Activated CD8-positive, alpha-beta memory T cell treated with anti-CD3 and anti-CD28 coated beads, Interleukin-2, amount 50 U/mL, for 24 hours (primary cell): Measurements from ENCODE around the gene GPR132.

Source experiments
- DNase-seq: peaks from one replicate; pipeline ENCODE4 v3.0.0-alpha.2; 2020; ENCODE audit errors: extremely low read depth

Gene GPR132

DNA sequence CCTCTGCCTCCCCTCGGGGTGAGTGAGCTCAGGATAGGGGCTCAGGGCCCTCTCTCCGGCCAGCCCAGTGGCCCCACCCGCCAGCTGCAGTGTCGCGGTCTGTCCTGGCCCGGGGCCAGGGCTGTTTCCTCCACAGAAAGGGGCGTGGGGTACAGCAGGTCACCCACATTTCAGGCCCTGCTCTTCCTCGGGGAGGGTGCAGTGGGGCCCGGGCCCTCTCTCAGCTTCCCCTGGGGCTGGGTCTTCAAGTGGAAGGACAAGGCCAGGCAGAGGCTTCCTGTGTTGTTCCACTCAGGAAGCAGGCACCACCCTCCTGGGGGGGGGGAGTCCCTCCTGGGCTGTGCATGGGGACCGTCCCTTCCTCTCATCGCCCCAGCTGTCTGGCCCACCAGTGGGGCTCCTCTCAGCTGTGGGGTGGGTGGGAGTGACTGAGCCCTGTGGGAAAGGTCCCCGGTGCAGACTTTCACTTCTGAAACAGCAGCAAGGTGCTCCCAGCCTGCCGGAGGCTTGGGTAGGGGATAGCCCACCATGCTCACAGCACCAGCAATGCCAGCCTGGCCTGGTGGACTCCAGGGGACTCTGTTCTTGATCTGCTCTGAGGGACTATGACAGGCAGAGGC, 3.7 kb downstream of the GPR132 start:
- no peak for DNase-seq

DNA sequence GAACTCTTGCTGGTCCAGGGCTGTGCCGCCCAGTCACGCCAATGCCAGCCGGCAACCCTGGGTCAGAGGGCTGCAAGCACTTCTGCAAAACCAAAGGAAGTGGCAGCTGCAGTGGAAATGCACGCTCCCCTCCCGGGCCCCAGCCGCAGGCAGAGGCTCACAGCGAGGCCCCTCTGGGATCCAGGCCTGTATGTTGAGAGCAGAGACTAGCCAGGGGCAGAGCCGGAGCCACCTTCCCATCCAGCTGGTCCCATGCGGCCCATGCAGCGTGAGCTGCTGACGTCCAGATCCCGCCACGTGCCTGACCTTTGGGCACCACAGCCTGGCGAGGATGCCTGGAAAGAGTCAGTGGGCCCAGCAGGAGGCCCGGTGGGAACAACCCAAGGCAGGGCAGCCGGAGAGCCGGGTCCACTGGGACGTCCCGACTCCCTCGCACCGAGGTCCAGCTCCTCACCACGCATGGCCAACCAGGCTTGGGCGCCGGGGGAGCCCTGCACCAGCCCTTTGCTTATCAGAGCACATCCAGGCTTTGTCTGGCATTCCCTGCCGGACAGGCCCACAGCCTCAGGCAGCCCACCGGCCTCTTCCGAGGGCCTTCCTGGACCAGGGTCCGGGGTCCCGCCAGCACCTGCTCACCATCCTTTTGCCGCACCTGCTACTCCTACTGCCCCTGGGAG, 4.3 kb downstream of the GPR132 start:
- DNase-seq: no peak

DNA sequence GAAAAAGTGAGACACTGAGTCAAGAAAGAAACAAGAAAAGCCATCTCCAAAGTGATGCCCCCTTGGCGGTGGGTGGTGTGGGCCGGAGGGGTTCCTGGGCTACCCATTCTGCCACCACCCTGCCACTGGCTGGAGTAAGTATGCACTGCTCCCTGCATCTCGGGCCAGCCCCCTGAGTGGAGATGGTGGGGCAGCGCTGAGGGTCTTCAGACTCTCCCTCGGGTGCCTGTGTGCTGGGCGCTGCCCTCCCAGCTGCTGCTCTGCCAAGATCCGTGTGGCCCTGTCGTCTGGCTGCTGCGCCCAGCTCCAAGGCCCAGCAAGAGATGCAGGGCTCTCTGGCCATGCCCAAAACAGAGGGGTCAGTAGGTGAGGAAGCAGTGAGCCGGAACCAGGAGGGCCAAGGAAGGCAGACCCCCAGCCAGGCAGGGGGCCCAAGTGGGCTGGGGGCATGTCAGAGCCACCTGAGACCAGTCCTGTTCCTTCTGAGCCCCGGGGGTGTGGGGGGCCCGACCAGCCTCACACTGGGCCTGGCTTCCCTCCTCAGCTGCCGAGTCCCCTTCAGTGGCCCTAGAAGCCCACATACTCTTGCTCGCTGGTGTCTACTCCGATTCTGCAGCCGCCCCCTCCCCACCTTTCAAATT, 5.2 kb downstream of the GPR132 start:
- DNase-seq: no peak

DNA sequence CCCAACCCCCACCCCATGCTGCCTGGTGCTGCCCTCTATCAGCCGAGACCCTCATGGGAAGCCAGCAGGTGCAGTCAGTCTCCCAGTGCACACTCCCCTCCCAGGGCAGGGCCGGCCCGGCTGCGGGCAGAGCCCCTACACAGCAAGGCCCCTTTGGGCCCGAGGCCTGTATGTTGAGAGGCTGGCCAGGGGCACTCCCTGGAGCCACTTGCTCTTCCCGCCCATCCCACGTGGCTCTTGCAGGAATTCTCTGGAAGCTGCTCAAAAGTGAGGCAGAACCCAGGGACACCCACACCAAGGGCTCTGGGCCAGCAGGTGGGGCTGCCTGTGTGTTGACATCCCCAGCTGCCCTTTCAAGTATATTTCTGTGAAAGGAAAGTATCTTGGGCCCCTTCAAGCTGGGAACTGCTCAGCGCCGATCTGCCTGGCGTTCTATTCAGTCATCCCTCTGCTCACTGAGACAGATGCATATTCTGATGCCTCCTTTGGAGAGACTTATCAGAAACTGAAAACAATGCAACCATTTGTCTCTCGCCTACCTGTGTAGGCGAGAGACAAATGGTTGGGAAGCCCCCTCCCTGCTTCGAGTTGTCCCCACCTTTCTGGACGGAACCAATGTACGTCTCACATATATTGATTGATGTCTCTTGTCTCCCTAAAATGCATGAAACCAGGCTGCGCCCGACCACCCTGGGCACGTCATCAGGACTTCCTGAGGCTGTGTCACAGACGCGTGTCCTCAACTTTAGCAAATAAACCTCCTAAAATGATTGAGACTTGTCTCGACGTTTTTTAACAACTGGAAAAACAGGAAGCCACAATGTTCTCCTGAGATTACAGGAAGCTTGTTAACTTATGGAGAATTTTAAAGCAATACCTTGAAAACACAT, 6.0 kb downstream of the GPR132 start:
- no peak for DNase-seq

DNA sequence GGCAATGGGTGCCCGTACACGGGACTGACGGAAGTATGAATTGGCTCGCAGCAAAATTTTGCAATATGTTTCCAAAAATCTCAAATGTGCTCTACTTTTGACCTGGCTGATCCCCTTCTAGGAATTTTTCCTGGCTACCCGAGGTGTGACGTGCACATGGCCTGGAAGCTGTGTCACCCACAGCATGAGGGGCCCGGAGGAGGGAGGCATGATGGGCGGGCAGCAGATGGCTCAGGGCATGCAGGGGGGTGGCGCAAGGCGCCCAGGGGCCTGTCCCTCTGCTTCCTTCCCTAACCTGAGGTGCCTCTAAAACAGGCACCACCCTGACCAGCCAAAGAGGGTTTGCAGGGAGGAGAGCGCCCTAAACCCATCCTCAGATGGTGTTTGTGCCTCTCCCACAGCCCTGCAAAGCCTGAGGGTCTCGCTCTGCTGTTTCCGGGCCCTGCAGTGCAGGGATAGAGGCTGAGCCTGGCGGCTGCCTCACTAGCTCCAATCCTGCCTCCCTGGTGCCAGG, 6.7 kb downstream of the GPR132 start:
- DNase-seq: no peak

DNA sequence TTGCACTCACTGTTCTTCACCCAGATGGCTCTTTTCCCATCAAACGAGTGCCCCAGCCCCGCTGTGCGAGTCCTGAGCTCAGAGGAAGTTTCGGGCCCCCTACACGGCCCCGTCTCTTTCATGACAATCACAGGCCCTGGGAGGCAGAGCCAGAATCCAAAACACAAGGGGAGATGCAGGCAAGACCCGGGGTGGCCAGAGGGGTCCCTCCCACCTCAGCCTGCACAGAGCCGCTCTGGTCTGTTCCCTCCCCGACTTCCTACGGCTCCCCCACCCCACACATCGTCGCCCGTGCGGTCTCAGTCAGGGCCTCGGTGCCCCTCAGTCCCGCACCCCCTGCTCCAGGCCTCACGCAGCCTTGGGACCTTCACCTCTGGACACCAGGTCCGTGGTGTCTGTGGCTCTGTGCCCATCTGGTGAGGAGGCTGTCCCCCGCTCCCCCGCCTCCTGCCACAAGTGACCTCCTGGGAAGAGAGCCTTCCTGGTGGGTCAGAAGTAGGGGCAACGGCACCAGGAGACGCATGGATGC, 8.9 kb downstream of the GPR132 start:
- DNase-seq: no peak

DNA sequence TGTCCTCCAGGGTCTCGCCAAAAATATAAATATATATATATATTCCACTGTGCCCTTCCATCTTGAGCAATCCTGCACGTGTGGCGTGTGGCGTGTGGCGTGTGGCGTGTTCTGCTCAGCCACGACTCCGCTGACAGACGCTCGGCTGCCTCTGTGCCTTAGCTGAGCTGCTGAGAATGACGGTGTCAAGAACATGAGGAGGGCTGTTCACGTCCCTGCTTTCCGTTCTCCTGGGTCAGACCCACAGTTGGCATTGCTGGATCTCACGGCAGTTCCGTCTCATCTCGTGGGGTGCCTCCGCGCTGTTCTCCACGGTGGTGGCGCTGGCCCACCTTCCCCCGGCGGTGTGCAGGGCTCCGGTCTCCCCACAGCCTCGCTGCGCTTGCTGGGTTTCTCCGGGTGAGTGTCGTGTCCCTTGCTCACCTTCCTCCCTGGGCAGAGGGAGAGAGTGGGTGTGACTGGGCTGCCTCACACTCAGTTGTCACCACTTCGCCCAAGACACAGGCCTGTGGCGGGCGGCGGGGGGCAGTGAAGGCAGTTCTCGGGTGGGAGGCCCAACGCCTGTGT, 9.4 kb downstream of the GPR132 start:
- no peak for DNase-seq

DNA sequence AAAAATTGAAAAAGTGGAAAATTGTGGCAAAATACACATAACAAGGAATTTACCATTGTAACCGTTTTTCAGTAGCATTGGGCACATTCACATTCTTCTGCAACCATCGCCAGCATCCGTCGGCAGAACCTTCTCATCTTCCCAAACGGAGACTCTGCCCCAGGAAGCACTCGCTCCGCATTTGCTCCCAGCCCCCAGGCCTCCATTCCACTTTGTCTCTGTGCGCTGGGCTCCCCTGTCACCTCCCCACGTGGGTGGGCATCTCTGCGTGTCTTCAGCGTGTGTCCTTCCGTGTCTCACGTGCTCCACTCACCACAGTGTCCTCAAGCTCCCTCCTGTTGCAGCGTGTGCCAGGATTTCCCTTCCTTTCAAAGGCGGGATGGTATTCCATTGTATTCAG, 9.9 kb downstream of the GPR132 start:
- no peak for DNase-seq

DNA sequence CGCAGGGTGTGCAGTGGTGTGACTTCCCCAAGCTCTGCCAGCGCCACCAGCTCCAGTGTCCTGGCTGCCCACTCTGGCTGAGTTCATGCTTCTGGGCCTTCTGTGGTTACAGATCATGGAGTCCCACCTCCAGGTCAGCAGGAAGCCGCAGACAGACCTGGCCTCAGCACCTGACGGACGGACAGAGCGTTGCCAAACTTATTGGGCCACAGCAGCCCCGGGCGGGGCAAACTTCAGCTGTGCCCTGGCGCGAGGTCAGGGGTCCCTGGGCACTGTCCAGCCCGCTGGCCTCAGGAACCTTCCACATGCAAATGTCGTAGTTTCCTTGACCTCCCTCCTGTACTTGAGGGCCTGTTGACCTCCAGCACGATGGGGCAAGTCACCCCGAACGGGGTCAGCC, 11.2 kb downstream of the GPR132 start:
- no peak for DNase-seq

DNA sequence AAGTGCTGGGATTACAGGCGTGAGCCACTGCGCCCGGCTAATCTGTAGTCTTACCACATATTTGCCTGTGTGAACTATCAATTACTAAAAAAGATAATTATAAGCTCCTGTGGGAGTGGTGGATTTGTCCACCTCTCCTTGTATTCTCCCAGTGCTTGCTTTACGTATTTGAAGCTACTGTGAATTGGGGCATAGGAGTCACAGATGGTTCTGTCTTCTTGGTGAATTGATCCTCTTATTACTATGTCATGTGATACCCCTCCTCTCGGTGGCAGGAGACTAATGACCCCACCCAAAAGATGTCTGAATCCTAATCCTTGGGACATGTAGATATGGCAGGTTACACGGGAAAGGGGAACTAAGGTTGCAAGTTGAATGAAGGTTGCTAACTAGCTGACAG, 11.8 kb downstream of the GPR132 start:
- DNase-seq: no peak

DNA sequence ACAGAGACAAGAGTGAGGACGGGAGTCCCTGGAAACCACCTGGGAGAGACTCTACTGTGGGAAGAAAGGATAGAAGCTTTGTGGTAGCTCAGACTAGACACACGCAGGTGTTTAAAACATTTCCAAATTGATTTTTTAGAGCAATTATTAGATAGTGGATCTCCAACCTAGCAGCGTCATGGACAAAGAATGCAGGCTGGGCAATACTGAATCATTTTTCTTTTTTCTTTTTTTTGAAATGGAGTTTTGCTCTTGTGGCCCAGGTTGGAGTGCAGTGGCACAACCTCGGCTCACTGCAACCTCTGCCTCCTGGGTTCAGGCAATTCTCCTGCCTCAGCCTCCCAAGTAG, 13.1 kb downstream of the GPR132 start:
- DNase-seq: no peak

DNA sequence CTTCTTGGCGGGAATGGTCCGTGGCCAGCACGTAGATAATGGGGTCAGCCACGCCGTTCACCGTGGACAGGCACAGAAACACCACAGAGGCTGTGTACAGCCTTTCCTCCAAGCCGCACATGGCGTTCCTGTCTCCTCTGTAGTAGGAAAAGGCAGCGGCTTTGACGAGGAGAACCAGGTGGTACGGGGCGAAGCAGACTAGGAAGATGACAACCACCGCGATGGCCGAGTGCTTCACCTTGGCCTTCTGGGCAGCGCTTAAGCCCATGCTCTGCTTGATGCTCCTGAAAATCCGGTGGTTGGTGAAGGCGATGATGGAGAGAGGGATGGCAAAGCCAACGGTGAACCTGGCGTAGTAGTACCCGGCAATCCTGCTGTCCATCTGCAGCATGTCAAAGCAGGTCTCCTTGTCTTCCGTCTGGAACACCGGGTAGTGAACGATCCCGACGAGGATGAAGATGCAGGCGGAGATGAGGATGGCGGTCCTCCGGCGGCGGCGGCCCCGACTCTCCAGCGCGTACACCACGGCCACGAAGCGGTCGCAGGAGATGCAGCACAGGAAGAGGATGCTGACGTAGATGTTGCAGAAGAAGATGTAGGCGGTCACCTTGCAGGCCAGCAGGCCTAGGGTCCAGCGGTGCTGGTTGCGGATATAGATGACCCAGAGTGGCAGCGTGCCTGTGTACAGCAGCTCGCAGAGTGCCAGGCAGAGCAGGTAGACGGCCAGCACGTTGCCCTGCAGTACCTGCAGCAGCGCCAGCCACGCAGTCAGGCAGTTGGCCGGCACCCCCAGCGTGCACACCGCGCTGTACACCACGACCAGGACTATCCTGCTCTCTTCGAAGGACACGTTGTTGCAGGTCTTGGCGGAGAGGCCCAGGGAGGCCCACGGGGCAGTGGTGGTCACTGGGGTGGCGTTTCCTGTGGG, 13.8 kb downstream of the GPR132 start:
- no peak for DNase-seq

DNA sequence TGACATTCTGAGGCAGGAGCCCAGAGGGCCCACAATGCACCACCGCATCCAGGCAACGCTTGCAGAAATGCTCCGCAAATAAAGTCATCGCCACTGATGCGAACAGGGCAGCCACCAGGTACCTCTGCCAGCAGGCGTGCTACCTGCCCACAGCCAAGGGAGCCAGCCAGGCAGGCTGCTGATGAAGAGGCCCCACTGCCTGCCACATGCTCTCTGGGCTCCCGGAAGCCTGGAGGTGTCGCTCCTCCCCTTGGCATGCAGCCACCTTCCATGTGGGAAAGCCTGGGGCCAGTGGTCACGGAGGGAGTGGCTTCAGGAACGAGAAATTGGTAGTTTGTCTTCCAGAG, 14.7 kb downstream of the GPR132 start:
- no peak for DNase-seq

DNA sequence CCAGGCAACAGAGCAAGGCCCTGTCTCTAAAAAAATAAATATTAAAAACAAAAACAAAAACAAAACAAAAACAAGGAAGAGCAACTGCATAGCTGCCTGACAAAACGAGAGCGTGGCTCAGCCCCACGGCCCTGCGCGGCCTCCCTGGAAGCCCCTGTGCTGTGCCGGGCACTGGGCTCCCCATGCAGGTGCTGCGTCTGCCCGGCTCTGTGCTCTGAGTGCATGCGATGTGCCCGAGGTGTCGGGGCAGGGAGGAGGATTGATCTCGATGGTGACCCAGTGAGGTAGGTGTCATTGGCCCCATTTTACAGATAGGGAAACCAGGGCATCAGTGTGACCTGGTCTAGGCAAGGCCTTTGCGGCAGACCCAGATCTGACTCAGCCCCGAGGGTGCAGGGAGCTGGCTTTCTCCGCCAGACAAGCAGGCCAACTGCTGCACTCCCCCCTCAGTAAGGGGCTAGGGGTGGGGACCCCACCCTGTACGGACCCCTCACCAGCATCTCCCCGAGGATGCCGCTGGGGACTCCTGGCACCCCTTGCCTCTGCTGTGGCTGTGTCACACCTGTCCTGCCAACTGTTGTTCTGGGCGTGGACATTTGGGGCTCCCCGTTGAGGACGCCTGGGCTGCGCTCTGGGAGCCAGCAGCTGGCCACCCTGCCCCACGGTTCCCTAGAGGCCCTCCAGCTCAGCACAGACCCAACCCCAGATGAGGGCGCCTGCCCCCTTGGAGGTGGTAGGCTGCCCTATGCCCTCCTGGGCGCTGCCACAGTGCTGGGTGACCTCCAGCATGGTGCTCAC, 15.3 kb downstream of the GPR132 start:
- DNase-seq: no peak

DNA sequence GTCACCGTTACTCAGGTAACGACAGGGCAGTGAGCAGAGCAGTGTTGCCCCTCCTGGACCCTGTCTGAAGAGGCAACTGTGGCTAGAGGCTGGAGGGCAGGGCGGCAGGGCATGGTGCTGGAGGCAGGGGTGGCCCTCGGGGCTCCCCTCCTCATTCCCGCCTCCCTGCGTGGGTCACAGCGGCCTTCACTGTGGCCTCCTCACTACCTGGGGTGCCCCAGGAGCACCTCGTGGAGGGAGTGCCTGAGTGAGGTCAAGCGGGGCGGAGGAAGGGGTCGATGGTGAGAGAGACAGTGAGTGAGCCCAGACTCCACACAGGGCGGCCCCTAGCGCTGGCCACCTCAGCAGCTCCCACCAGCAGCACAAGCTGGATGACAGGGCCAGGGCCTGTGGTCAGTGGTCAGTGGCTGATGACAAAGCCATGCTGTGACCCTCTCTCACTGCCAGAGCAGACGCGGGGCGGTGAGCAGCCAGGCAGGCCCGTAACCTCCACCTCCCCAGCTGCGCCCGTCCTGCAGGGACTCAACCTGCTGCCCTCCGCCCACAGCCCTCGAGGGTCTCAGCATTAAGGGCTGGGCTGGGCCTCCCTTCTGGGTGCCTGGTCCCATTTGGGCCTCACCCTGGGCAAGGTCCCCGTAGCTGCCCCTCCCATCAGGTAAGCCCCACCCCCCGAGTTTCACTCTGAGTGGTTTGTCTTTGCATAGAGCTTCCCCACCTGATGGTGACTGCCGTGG, 17.8 kb downstream of the GPR132 start:
- no peak for DNase-seq

DNA sequence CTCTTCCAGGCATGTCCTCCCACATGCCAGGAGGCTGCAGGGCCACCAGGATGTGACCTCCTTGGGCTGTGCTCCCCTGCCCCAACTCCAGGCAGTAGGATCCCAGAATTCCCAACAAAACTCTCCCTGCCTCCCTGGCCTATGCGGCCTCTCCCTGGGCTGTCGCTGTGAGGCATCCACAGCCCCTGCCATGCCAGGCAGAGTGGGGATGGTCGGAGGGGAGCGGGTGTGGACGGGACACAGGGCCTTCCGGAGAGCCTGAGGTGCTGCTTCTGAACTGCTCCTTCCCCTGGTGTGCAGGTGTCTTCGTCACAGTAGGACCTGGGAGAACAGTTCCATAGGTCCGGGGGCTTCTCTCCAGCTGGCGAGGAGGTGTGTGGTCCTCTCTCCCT, 18.3 kb downstream of the GPR132 start:
- no peak for DNase-seq

DNA sequence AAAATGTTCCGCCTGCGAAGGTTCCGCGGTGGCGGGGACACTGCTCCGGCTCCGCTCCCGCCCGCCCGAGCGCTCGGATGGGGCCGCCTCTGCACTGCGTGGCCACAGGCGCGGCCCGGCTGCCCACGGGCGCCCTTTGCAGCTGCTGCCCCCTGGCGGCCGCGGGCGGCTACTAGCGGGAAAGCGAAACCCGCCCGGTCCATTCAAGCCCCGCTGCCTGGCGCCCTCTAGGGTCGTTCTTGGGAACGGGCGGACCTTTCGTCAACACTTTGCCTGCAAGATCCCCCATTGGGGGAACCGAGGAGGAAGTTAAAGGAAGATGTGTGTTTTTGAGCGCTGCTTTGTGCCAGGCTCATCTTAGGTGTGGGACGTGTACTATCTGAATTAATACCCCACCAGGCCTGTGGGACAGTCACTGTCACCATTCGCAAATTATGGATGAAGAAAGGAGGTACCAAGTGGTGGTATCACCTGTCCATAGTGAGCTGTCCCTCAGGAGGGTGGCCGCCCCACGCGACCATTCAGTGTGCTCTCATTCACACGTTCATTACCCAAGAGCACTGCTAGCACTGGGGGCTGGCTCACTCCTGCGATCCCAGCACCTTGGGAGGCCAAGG, 19.4 kb downstream of the GPR132 start:
- peak; percentile 85 for DNase-seq

DNA sequence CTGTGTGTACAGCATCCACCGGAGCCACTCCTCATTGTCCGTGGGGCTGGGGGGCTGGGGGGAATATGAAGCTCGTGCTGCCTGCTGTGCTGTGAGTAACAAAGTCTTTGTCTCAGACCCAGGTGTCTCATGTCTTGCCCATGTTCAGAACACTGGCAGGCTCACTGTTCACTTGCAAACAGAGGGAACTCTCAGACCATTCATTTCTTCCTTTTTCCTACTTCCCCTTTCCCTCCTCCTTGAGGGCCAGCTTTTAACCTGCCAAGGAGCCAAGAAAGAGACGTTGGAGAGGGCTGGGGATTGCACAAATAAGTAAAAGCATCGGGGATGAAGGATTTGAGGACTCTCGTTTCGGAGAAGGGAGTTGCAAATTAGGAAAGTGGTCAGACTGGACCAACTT, 21.6 kb downstream of the GPR132 start:
- DNase-seq: no peak

DNA sequence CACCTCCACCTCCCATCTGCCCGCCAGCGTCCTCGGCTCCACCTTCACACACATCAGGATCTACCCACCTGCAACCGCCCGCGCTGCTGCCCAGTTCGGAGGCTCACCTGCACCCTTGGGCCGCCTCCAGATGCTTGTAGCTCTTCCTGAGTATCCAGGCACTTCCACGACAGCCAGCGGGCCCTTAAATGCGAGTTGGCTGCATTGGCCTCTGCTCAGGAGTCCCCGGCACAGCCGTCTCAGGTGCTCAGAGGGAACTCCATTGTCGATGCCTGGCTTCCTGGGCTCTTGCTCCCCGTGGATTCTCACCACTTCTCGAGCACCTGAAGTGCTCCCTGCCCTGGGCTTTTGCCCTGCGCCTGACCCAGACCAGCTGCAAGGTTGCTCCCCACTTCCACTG, 22.4 kb downstream of the GPR132 start:
- DNase-seq: no peak
